GM18951 (cell line): Measurements from ENCODE around the gene LRRFIP1.
"Not testable (repeated sequence)": the region's sequence is repeated elsewhere in the genome, so short reads cannot be mapped to it uniquely, and the experiment has no call there.

Experiments used
- POLR2A ChIP-seq: IDR thresholded peaks from 4 replicates; pipeline ENCODE4 v1.6.1; 2011; ENCODE audit warnings: mild to moderate bottlenecking; ENCODE audit not compliant: insufficient read length, insufficient read depth; ENCODE audit errors: extremely low read depth
- in situ Hi-C: fragments of 300-500 bp; cut with MboI; formaldehyde crosslinking; loops from one replicate; pipeline ENCODE4 v1.12.0; 2022; ENCODE audit warnings: low sequenced_read_pairs, mixed read lengths, inconsistent platforms; ENCODE audit not compliant: unreplicated experiment

Gene LRRFIP1

DNA sequence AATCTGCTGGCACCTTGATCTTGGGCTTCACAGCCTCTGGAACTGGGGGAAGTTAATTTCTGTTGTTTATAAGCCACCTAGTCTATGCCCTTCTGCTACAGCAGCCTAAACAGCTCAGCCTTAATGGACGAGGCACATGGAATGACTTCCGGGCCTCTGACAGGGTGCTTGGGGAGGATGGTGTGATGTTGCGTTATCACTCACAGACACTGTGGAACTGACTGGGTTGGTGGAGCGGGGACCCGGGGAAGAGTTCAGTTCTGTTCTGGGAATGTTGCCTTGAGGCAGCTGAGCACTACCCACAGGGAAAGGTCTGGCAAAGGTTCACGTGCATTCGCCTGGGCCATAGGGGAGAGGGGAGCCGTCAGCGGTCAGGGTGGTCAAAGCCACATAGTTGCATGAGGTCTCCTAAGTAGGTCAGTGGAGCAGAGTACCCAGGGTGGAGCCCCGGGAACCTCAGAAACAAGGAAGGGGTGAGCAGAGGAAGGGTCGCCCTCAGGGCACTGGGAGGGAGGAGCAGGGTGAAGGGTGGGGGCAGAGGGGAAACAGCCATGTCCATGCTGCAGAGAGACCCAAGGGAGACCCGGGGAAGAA lies 36.2 kb downstream of the LRRFIP1 start:
- in situ Hi-C loops, result no loop called here
- TF ChIP-seq POLR2A, result no peak

GRCh38 chr2:237664151-237664550 lies 36.8 kb downstream of the LRRFIP1 start:
- no peak for TF ChIP-seq POLR2A
- in situ Hi-C loops, result no loop called here

DNA sequence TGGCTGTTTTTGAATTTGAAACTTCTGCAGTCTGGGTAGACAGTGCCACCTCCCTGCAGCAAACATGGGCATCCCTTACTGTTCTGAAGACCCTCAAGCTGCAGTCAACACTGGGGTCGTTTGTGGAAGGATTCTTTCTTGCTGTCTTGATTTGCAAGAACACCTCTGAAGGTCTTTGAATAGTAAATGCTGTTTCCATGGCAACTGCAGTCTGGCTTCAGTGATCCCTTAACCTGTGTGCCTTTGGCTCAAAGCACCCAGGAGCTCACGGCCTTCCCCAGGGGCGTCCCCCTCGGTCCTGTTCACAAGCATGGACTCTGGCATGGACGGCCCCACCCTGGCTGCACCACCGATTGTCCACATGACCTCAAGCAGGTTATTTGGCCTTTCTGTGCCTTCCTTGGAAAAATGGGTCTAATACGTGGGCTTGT lies 38.3 kb downstream of the LRRFIP1 start:
- in situ Hi-C loops, result no loop called here

DNA sequence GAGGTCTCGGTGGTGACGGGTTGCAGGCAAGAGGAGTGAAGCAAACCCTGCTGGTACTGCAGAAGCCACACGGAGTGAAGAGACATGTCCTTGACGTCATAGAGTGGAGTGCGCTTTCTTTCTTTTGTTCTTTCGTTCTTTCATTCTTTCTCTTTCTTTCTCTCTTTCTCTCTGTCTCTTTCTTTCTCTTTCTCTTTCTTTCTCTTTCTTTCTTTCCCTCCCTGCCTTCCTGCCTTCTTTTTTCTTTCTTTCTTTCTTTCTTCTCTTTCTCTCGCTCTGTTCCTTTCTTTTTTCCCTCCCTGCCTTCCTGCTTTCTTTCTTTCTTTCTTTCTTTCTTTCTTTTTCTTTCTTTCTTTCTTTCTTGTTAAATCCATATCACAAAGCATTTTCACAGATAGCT lies 39.2 kb downstream of the LRRFIP1 start:
- in situ Hi-C loops, result no loop called here
- no peak for TF ChIP-seq POLR2A

More for the DNA sequence above, 38.3 kb downstream of the LRRFIP1 start:
- TF ChIP-seq POLR2A, result no peak

- in situ Hi-C loops, result not testable (repeated sequence)
Observed at GRCh38 chr2:237667050-237667576, 39.7 kb downstream of the LRRFIP1 start.

GRCh38 chr2:237667893-237668292 lies 40.5 kb downstream of the LRRFIP1 start:
- in situ Hi-C loops, result no loop called here

DNA sequence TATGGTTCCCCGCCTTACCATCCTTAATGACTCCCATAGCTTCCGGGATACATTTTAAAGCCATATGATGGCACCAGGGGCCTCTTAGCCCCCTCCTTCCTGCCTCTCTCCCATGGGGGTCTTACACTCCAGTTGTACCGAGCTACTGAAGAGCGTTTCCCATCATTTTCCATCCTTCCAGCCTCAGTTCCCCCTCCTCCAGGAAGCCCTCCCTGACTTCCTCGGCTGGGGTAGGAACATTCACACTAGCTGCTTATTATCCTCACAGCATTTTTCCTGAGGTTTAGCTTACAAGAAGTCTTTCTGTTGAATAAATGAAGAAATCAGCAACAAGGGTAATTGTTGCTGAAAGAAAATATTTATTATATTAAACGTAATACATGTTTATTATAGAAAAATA lies 41.1 kb downstream of the LRRFIP1 start:
- in situ Hi-C loops, result no loop called here
- TF ChIP-seq POLR2A, result no peak

More at GRCh38 chr2:237667893-237668292, 40.5 kb downstream of the LRRFIP1 start:
- TF ChIP-seq POLR2A, result no peak

- TF ChIP-seq POLR2A, result no peak
- in situ Hi-C loops, result no loop called here
Observed at GRCh38 chr2:237669283-237669627, 41.9 kb downstream of the LRRFIP1 start.

GRCh38 chr2:237669628-237670392 lies 42.4 kb downstream of the LRRFIP1 start:
- in situ Hi-C loops, result no loop called here
- TF ChIP-seq POLR2A, result no peak

DNA sequence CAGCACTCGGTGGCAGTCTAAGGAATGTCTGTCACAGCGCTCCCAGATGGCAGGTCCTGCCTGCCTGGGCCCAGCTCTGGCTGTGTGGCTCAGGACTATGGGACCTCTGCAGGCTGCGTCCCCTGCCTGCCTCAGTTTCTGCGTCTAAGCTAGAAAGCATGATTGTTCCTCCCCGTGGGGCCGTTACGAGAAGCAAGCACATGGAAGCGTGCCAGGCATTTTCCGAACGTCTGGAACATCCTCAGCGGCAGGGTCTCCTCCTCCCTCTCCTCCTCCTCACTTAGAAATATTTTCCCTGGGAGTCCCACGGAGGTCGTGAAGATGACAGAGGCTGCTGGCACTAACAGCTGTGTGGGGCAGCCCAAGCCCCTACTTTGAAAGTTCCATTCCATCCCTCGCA lies 43.3 kb downstream of the LRRFIP1 start:
- no peak for TF ChIP-seq POLR2A
- in situ Hi-C loops, result no loop called here

- no peak for TF ChIP-seq POLR2A
- in situ Hi-C loops, result no loop called here
Observed at GRCh38 chr2:237671466-237672138, 44.2 kb downstream of the LRRFIP1 start.

- TF ChIP-seq POLR2A, result no peak
Observed at GRCh38 chr2:237672731-237673129, 45.3 kb downstream of the LRRFIP1 start.

GRCh38 chr2:237673130-237674001 lies 46.0 kb downstream of the LRRFIP1 start:
- TF ChIP-seq POLR2A, result peak; percentile 27
- in situ Hi-C loops, result no loop called here

More at GRCh38 chr2:237672731-237673129, 45.3 kb downstream of the LRRFIP1 start:
- in situ Hi-C loops, result no loop called here
